GM23248 (cell line): Measurements from ENCODE around the gene ECT2L. TPM values are rescaled to one million over a fixed set of nuclear protein-coding genes. Genes with fewer than 3 reads are reported as not detected.

ENCODE experiments used
- DNase-seq: peaks from one replicate; pipeline ENCODE4 v3.0.0-alpha.2; 2015
- H2AFZ ChIP-seq: fragments of 200-600 bp; sonication (generic); 2 replicates; pipeline ENCODE4 v1.6.1; 2016; ENCODE audit warnings: antibody characterized with exemption
- H3F3A ChIP-seq: fragments of 200-600 bp; sonication (generic); 2 replicates; pipeline ENCODE4 v1.6.1; 2016; ENCODE audit warnings: mild to moderate bottlenecking, antibody characterized with exemption, mixed run types; ENCODE audit not compliant: insufficient read depth
- H3K27ac ChIP-seq: fragments of 200-600 bp; sonication (generic); 2 replicates; pipeline ENCODE4 v1.5.1; 2016; ENCODE audit warnings: mild to moderate bottlenecking
- H3K27me3 ChIP-seq: fragments of 200-600 bp; sonication (generic); replicated peaks from 2 replicates; pipeline ENCODE4 v1.6.1; 2016; ENCODE audit warnings: mild to moderate bottlenecking; ENCODE audit not compliant: insufficient read depth
- H3K36me3 ChIP-seq: fragments of 200-600 bp; sonication (generic); 2 replicates; pipeline ENCODE4 v1.6.1; 2016; ENCODE audit warnings: low read depth, mild to moderate bottlenecking
- H3K4me1 ChIP-seq: fragments of 200-600 bp; sonication (generic); 2 replicates; pipeline ENCODE4 v1.6.1; 2016; ENCODE audit warnings: mild to moderate bottlenecking; ENCODE audit not compliant: insufficient read depth
- H3K4me2 ChIP-seq: fragments of 200-600 bp; sonication (generic); one replicate; pipeline ENCODE4 v1.6.1; 2016; ENCODE audit warnings: mild to moderate bottlenecking; ENCODE audit not compliant: unreplicated experiment
- H3K4me3 ChIP-seq: fragments of 200-600 bp; sonication (generic); 2 replicates; pipeline ENCODE4 v1.5.1; 2016; ENCODE audit warnings: mild to moderate bottlenecking
- H3K79me2 ChIP-seq: fragments of 200-600 bp; sonication (generic); 2 replicates; pipeline ENCODE4 v1.6.1; 2016; ENCODE audit warnings: mild to moderate bottlenecking; ENCODE audit not compliant: insufficient read depth
- H3K9ac ChIP-seq: fragments of 200-600 bp; sonication (generic); 2 replicates; pipeline ENCODE4 v1.6.1; 2016; ENCODE audit warnings: mild to moderate bottlenecking
- H3K9me2 ChIP-seq: fragments of 200-600 bp; sonication (generic); 2 replicates; pipeline ENCODE4 v1.6.1; 2016; ENCODE audit warnings: mixed run types, mild to moderate bottlenecking, moderate library complexity; ENCODE audit not compliant: insufficient read depth
- H3K9me3 ChIP-seq: fragments of 200-600 bp; sonication (generic); one replicate; pipeline ENCODE4 v1.6.1; 2017; ENCODE audit warnings: low read depth
- H4K20me1 ChIP-seq: fragments of 200-600 bp; sonication (generic); 2 replicates; pipeline ENCODE4 v1.6.0; 2016; ENCODE audit not compliant: insufficient read depth
- EZH2 ChIP-seq: fragments of 200-600 bp; sonication (generic); IDR thresholded peaks from 2 replicates; pipeline ENCODE4 v1.6.1; 2018; ENCODE audit warnings: antibody characterized with exemption, mild to moderate bottlenecking; ENCODE audit not compliant: insufficient read depth, poor library complexity, severe bottlenecking
- EZH2phosphoT487 ChIP-seq: fragments of 200-600 bp; sonication (generic); IDR thresholded peaks from 2 replicates; pipeline ENCODE4 v1.6.1; 2018; ENCODE audit warnings: antibody characterized with exemption, moderate library complexity, mild to moderate bottlenecking, low read depth; ENCODE audit not compliant: insufficient read depth
- WGBS, 2 experiments: methylation state at CpG; one replicate each; pipeline ENCODE4 v1.1.6; 2015 to 2017; ENCODE audit warnings: low lambda C conversion rate in 2 of 2, low coverage in 1 of 2; ENCODE audit errors: missing lambda C conversion rate in 2 of 2; 5-methylcytosine and 5-hydroxymethylcytosine counted together
- in situ Hi-C: fragments of 300-500 bp; cut with MboI; formaldehyde crosslinking; loops from 2 replicates; pipeline ENCODE4 v1.15.0; 2020
- polyA plus RNA-seq: library from polyadenylated mRNA; unstranded; fragments of >200 nt; fragmentation: Nextera tagmentation; extraction: Ambion mirVana; gene quantifications from 2 replicates; pipeline ENCODE4 v1.2.1, GENCODE V29; 2016
- total RNA-seq: library from RNA; depleted of rRNA; stranded (reverse); fragments of >200 nt; shearing (Covaris generic); gene quantifications from 2 replicates; pipeline ENCODE4 v1.2.3, GENCODE V29; 2014

Gene ECT2L
- total and polyA plus RNA-seq, 2 experiments from 2014 or later: not detected

GRCh38 chr6:138912308-138912707 is 116.4 kb downstream of the ECT2L start:
- Histone ChIP-seq H3K27ac (no peak overlapping the region), H3K9me2 (no peaks in the 10 kb centered on the region), H3K4me1 (no peaks in the 10 kb centered on the region), H3K27me3 (no peaks in the 10 kb centered on the region), H3K4me3 (no peak overlapping the region), H3K9me3 (no peaks in the 10 kb centered on the region), H3K36me3 (peaks cover 29% of the 10 kb centered on the region), H3F3A (no peaks in the 10 kb centered on the region), H3K9ac (no peak overlapping the region), H3K4me2 (no peak overlapping the region), H3K79me2 (no peaks in the 10 kb centered on the region), H2AFZ (no peak overlapping the region), H4K20me1 (no peaks in the 10 kb centered on the region)
- WGBS, 2 experiments: 89 to 92% methylated on average over 3 of the region's 3 CpGs
- DNase-seq: no peak
- TF ChIP-seq EZH2phosphoT487 (no peak), EZH2 (no peak)
- in situ Hi-C loops: no loop called here

GRCh38 chr6:138914701-138915100 is 118.8 kb downstream of the ECT2L start:
- 91 to 100% methylated on average over 1 of the region's 1 CpG for WGBS, 2 experiments
- H3K9me2 ChIP-seq: no peaks in the 10 kb centered on the region
- no peaks in the 10 kb centered on the region for H4K20me1 ChIP-seq
- no peaks in the 10 kb centered on the region for H3K79me2 ChIP-seq
- TF ChIP-seq EZH2: no peak
- TF ChIP-seq EZH2phosphoT487: no peak
- in situ Hi-C loops: no loop called here
- no peaks in the 10 kb centered on the region for H3K4me1 ChIP-seq
- no peak overlapping the region for H3K4me3 ChIP-seq
- H3K27me3 ChIP-seq: no peaks in the 10 kb centered on the region
- H2AFZ ChIP-seq: no peak overlapping the region
- no peaks in the 10 kb centered on the region for H3K9me3 ChIP-seq
- H3F3A ChIP-seq: no peaks in the 10 kb centered on the region
- peaks cover 25% of the 10 kb centered on the region for H3K36me3 ChIP-seq
- no peak for DNase-seq
- H3K4me2 ChIP-seq: no peak overlapping the region
- no peak overlapping the region for H3K9ac ChIP-seq
- H3K27ac ChIP-seq: no peak overlapping the region

GRCh38 chr6:138920906-138921305 is 125.0 kb downstream of the ECT2L start:
- in situ Hi-C loops: no loop called here
- no peak for TF ChIP-seq EZH2phosphoT487
- no peak for TF ChIP-seq EZH2
- Histone ChIP-seq H3F3A (no peaks in the 10 kb centered on the region), H3K27me3 (no peaks in the 10 kb centered on the region), H3K4me2 (no peak overlapping the region), H3K4me3 (no peak overlapping the region), H2AFZ (no peak overlapping the region), H3K9me3 (no peaks in the 10 kb centered on the region), H3K79me2 (no peaks in the 10 kb centered on the region), H3K9me2 (no peaks in the 10 kb centered on the region), H3K9ac (no peak overlapping the region), H4K20me1 (no peaks in the 10 kb centered on the region), H3K27ac (no peak overlapping the region), H3K36me3 (peaks cover 26% of the 10 kb centered on the region), H3K4me1 (no peaks in the 10 kb centered on the region)
- WGBS, 2 experiments: 99% methylated on average over 3 of the region's 3 CpGs
- no peak for DNase-seq

GRCh38 chr6:138923561-138923960 is 127.7 kb downstream of the ECT2L start:
- no peak for DNase-seq
- in situ Hi-C loops: no loop called here
- no peak for TF ChIP-seq EZH2
- TF ChIP-seq EZH2phosphoT487: no peak

GRCh38 chr6:138925806-138926205 is 129.9 kb downstream of the ECT2L start:
- Histone ChIP-seq H3K9me3 (no peaks in the 10 kb centered on the region), H3F3A (no peaks in the 10 kb centered on the region), H2AFZ (no peak overlapping the region), H3K27ac (no peak overlapping the region), H3K36me3 (peaks cover 28% of the 10 kb centered on the region), H3K79me2 (no peaks in the 10 kb centered on the region), H3K4me2 (no peak overlapping the region), H3K4me1 (no peaks in the 10 kb centered on the region), H3K4me3 (no peak overlapping the region), H3K27me3 (no peaks in the 10 kb centered on the region), H3K9me2 (no peaks in the 10 kb centered on the region), H3K9ac (no peak overlapping the region), H4K20me1 (no peaks in the 10 kb centered on the region)
- DNase-seq: no peak
- 74 to 84% methylated on average over 2 of the region's 2 CpGs for WGBS, 2 experiments
- TF ChIP-seq EZH2 (no peak), EZH2phosphoT487 (no peak)
- in situ Hi-C loops: no loop called here

More at GRCh38 chr6:138923561-138923960, 127.7 kb downstream of the ECT2L start:
- Histone ChIP-seq H3K4me2 (no peak overlapping the region), H3K9me3 (no peaks in the 10 kb centered on the region), H3K79me2 (no peaks in the 10 kb centered on the region), H4K20me1 (no peaks in the 10 kb centered on the region), H3K4me1 (no peaks in the 10 kb centered on the region), H2AFZ (no peak overlapping the region), H3F3A (no peaks in the 10 kb centered on the region), H3K4me3 (no peak overlapping the region), H3K9ac (no peak overlapping the region), H3K27ac (no peak overlapping the region), H3K36me3 (peaks cover 30% of the 10 kb centered on the region), H3K27me3 (no peaks in the 10 kb centered on the region), H3K9me2 (no peaks in the 10 kb centered on the region)
